Liver (tissue), 9 donors: ENCODE data around the gene RARS2. TPM values are rescaled to one million over a fixed set of nuclear protein-coding genes. Genes with fewer than 3 reads are reported as not detected.

Experiments
- DNase-seq: peaks from one replicate; pipeline ENCODE4 v3.0.0-alpha.2; 2017; ENCODE audit warnings: low spot score
- H3K27ac ChIP-seq, 2 donors: one replicate each; pipeline ENCODE4 v1.7.0; 2013; ENCODE audit warnings: inconsistent platforms in 2 of 2, low read length in 2 of 2, control low read depth in 1 of 2, low read depth in 1 of 2, mild to moderate bottlenecking in 1 of 2
- H3K27me3 ChIP-seq, 4 donors: one replicate each; pipeline versions ENCODE4 v1.6.1 to v1.7.0; 2013; ENCODE audit warnings: low read length in 3 of 4, inconsistent platforms in 1 of 4, mild to moderate bottlenecking in 1 of 4, moderate library complexity in 1 of 4; ENCODE audit not compliant: control insufficient read depth in 4 of 4, insufficient read depth in 4 of 4
- H3K36me3 ChIP-seq, 4 donors: one replicate each; pipeline versions ENCODE4 v1.6.1 to v1.7.0; 2013; ENCODE audit warnings: low read length in 3 of 4, mild to moderate bottlenecking in 3 of 4, low read depth in 1 of 4, moderate library complexity in 1 of 4; ENCODE audit not compliant: control insufficient read depth in 4 of 4, insufficient read depth in 3 of 4
- H3K4me1 ChIP-seq, 4 donors: one replicate each; pipeline versions ENCODE4 v1.6.1 to v1.7.0; 2013; ENCODE audit warnings: low read length in 3 of 4, mild to moderate bottlenecking in 3 of 4, moderate library complexity in 1 of 4; ENCODE audit not compliant: control insufficient read depth in 4 of 4, insufficient read depth in 4 of 4
- H3K4me3 ChIP-seq, 3 donors: one replicate each; pipeline versions ENCODE4 v1.6.1 to v1.7.0; 2013; ENCODE audit warnings: low read length in 3 of 3, control low read depth in 1 of 3, low read depth in 1 of 3, mild to moderate bottlenecking in 1 of 3
- H3K9ac ChIP-seq, 2 donors: one replicate each; pipeline ENCODE4 v1.7.0; 2013; ENCODE audit warnings: low read length in 2 of 2, mild to moderate bottlenecking in 2 of 2, moderate library complexity in 2 of 2, control low read depth in 1 of 2, low read depth in 1 of 2
- H3K9me3 ChIP-seq, 4 donors: one replicate each; pipeline versions ENCODE4 v1.6.1 to v1.7.0; 2013; ENCODE audit warnings: low read length in 3 of 4; ENCODE audit not compliant: control insufficient read depth in 4 of 4
- ATF3 ChIP-seq: IDR thresholded peaks from 2 replicates; pipeline ENCODE4 v1.6.1; 2016; ENCODE audit warnings: antibody characterized with exemption
- EGR1 ChIP-seq, 2 donors: IDR thresholded peaks; 2 replicates each; pipeline ENCODE4 v1.6.1; 2016 to 2018; ENCODE audit warnings: antibody characterized with exemption in 2 of 2, low read depth in 2 of 2
- FOXA2 ChIP-seq: IDR thresholded peaks from 2 replicates; pipeline ENCODE4 v1.6.1; 2016; ENCODE audit warnings: antibody characterized with exemption
- GABPA ChIP-seq, 2 donors: IDR thresholded peaks in 1 of 2; conservative IDR thresholded peaks in 1 of 2; 2 replicates each; pipeline ENCODE4 v1.6.1; 2016; ENCODE audit warnings: antibody characterized with exemption in 2 of 2, mild to moderate bottlenecking in 1 of 2, moderate library complexity in 1 of 2
- HNF4A ChIP-seq, 2 donors: conservative IDR thresholded peaks; 2 replicates each; pipeline ENCODE4 v1.6.1; 2016; ENCODE audit warnings: antibody characterized with exemption in 2 of 2, mild to moderate bottlenecking in 2 of 2
- HNF4G ChIP-seq: IDR thresholded peaks from 2 replicates; pipeline ENCODE4 v1.6.1; 2016; ENCODE audit warnings: antibody characterized with exemption
- JUND ChIP-seq, 2 donors: IDR thresholded peaks; 2 replicates each; pipeline ENCODE4 v1.6.1; 2016; ENCODE audit warnings: antibody characterized with exemption in 2 of 2
- NR2F2 ChIP-seq: IDR thresholded peaks from 2 replicates; pipeline ENCODE4 v1.6.1; 2016; ENCODE audit warnings: antibody characterized with exemption
- RAD21 ChIP-seq, 2 donors: IDR thresholded peaks; 2 replicates each; pipeline ENCODE4 v1.6.1; 2016; ENCODE audit warnings: antibody characterized with exemption in 2 of 2, mild to moderate bottlenecking in 2 of 2
- REST ChIP-seq: IDR thresholded peaks from 2 replicates; pipeline ENCODE4 v1.6.1; 2016; ENCODE audit warnings: antibody characterized with exemption, mild to moderate bottlenecking
- RXRA ChIP-seq, 2 donors: IDR thresholded peaks; 2 replicates each; pipeline ENCODE4 v1.6.1; 2017 to 2018; ENCODE audit warnings: antibody characterized with exemption in 2 of 2, mild to moderate bottlenecking in 1 of 2
- SP1 ChIP-seq: IDR thresholded peaks from 2 replicates; pipeline ENCODE4 v1.6.1; 2018; ENCODE audit warnings: antibody characterized with exemption, mild to moderate bottlenecking
- YY1 ChIP-seq: IDR thresholded peaks from 2 replicates; pipeline ENCODE4 v1.6.1; 2016; ENCODE audit warnings: antibody characterized with exemption, mild to moderate bottlenecking
- WGBS: extraction: QIAGEN DNeasy Blood & Tissue Kit; methylation state at CpG from one replicate; pipeline ENCODE4 v1.1.7; 2013; 5-methylcytosine and 5-hydroxymethylcytosine counted together
- polyA plus RNA-seq, 2 donors: library from polyadenylated mRNA; stranded (reverse) in 1 of 2; unstranded in 1 of 2; fragments of 200-250 nt in 1 of 2; fragments of >200 nt in 1 of 2; fragmentation: Nextera tagmentation in 1 of 2; extraction: Ambion mirVana in 1 of 2; gene quantifications; one replicate each; pipeline versions ENCODE4 v1.2.1 to v1.2.3, GENCODE V29; 2013 to 2015
- total RNA-seq, 2 donors: library from RNA; depleted of rRNA; stranded (reverse); fragments of >200 nt; gene quantifications; one replicate each; pipeline ENCODE4 v1.2.3, GENCODE V29; 2014
- donor health status: healthy.
- donor health status: healthy.
- donor health status: healthy.
- donor health status: healthy.
- donor health status: healthy.

Gene RARS2
- total and polyA plus RNA-seq, 4 donors: 10.9 to 19.2 (median 16.4) TPM

- no peak overlapping the region for H3K27ac ChIP-seq
- H3K27me3 ChIP-seq: no peaks in the 10 kb centered on the region
- no peak for DNase-seq
- no peak overlapping the region for H3K4me3 ChIP-seq
- TF ChIP-seq EGR1 (IDR thresholded peaks at IDR 0.05; ENCODE audit: low read depth in 2 of 2) (no peak), ATF3 (no peak), REST (no peak), GABPA (IDR thresholded peaks at IDR 0.05 in 1 of 2, conservative IDR thresholded peaks at IDR 0.05 in 1 of 2) (no peak), HNF4G (no peak), RXRA (IDR thresholded peaks at IDR 0.05) (no peak), FOXA2 (no peak)
- H3K4me1 ChIP-seq: no peaks in the 10 kb centered on the region
- H3K9ac ChIP-seq: no peak overlapping the region
- no peaks in the 10 kb centered on the region for H3K9me3 ChIP-seq
- peaks cover 2 to 37% (median 26%) of the 10 kb centered on the region in 4 donors for H3K36me3 ChIP-seq
These were observed 31.3 kb downstream of the RARS2 start for GRCh38 chr6:87558446-87558845.

GRCh38 chr6:87555506-87555905 is 34.3 kb downstream of the RARS2 start:
- Histone ChIP-seq H3K36me3 (peaks cover 0 to 18% (median 7%) of the 10 kb centered on the region in 4 donors), H3K27ac (no peak overlapping the region), H3K4me1 (no peaks in the 10 kb centered on the region), H3K9me3 (no peaks in the 10 kb centered on the region), H3K27me3 (no peaks in the 10 kb centered on the region), H3K9ac (no peak overlapping the region), H3K4me3 (no peak overlapping the region)
- DNase-seq: no peak
- TF ChIP-seq SP1 (no peak), GABPA (IDR thresholded peaks at IDR 0.05 in 1 of 2, conservative IDR thresholded peaks at IDR 0.05 in 1 of 2) (no peak), NR2F2 (no peak), RXRA (IDR thresholded peaks at IDR 0.05) (no peak), RAD21 (IDR thresholded peaks at IDR 0.05) (no peak)

GRCh38 chr6:87553159-87553765 is 36.5 kb downstream of the RARS2 start:
- TF ChIP-seq HNF4A (conservative IDR thresholded peaks at IDR 0.05): peak in 1 of 2 donors; percentile 25
- TF ChIP-seq RAD21 (IDR thresholded peaks at IDR 0.05): peak in 1 of 2 donors; percentile 3
- peak; percentile 61 for TF ChIP-seq YY1
- peak; percentile 14 to 50 for TF ChIP-seq RXRA (IDR thresholded peaks at IDR 0.05)
- peak in 1 of 2 donors; percentile 13 for TF ChIP-seq JUND (IDR thresholded peaks at IDR 0.05)
- TF ChIP-seq EGR1 (IDR thresholded peaks at IDR 0.05; ENCODE audit: low read depth in 2 of 2): no peak
- no peak for TF ChIP-seq ATF3
- peaks cover 0 to 13% (median 5%) of the 10 kb centered on the region in 4 donors for H3K36me3 ChIP-seq

More at GRCh38 chr6:87553159-87553765, 36.5 kb downstream of the RARS2 start:
- no peak overlapping the region for H3K27ac ChIP-seq
- WGBS: 72% methylated on average over 4 of the region's 4 CpGs
- no peak overlapping the region for H3K9ac ChIP-seq
- H3K27me3 ChIP-seq: no peaks in the 10 kb centered on the region
- no peak overlapping the region for H3K4me3 ChIP-seq
- no peaks in the 10 kb centered on the region for H3K9me3 ChIP-seq
- no peaks in the 10 kb centered on the region for H3K4me1 ChIP-seq
- DNase-seq: no peak
